Osteocyte (in vitro differentiated cells): ENCODE data around the gene IMMT. TPM values are rescaled to one million over a fixed set of nuclear protein-coding genes. Genes with fewer than 3 reads are reported as not detected.
A peak's percentile ranks its signal among the peaks of the same experiment; 100 is the strongest.

Experiments
- DNase-seq: peaks from one replicate; pipeline ENCODE4 v3.0.0; 2021; ENCODE audit warnings: mixed read lengths; ENCODE audit not compliant: unreplicated experiment; ENCODE audit errors: extremely low spot score
- H3K27ac Mint-ChIP-seq: one replicate; pipeline ENCODE4 v1.8.0; 2021; ENCODE audit warnings: mild to moderate bottlenecking, mixed read lengths; ENCODE audit not compliant: unreplicated experiment
- H3K27me3 Mint-ChIP-seq: one replicate; pipeline ENCODE4 v1.8.0; 2021; ENCODE audit warnings: mixed read lengths; ENCODE audit not compliant: unreplicated experiment
- H3K36me3 Mint-ChIP-seq: one replicate; pipeline ENCODE4 v1.8.0; 2021; ENCODE audit warnings: mixed read lengths; ENCODE audit not compliant: unreplicated experiment
- H3K4me1 Mint-ChIP-seq: one replicate; pipeline ENCODE4 v1.8.0; 2021; ENCODE audit warnings: mixed read lengths; ENCODE audit not compliant: unreplicated experiment
- H3K4me3 Mint-ChIP-seq: one replicate; pipeline ENCODE4 v1.8.0; 2021; ENCODE audit warnings: mild to moderate bottlenecking, moderate library complexity, mixed read lengths; ENCODE audit not compliant: unreplicated experiment
- H3K9me3 Mint-ChIP-seq: one replicate; pipeline ENCODE4 v1.8.0; 2021; ENCODE audit warnings: mixed read lengths; ENCODE audit not compliant: unreplicated experiment
- CTCF ChIP-seq: fragments of 200-600 bp; sonication (generic); IDR thresholded peaks from 2 replicates; pipeline ENCODE4 v1.5.0; 2021; ENCODE audit warnings: antibody characterized with exemption, mild to moderate bottlenecking, moderate library complexity
- total RNA-seq: library from RNA; stranded (reverse); gene quantifications from 2 replicates; pipeline ENCODE4 v1.2.1, GENCODE V29; 2021

IMMT gene
- total RNA-seq, 1 donor from 2014 or later, result 79.9 TPM

- H3K27ac Mint-ChIP-seq, result no peak overlapping the region
- no peak for TF ChIP-seq CTCF
- H3K36me3 Mint-ChIP-seq, result no peaks in the 10 kb centered on the region
- peak; percentile 60 for DNase-seq
- peaks cover 13% of the 10 kb centered on the region for H3K4me1 Mint-ChIP-seq
- no peaks in the 10 kb centered on the region for H3K27me3 Mint-ChIP-seq
- H3K4me3 Mint-ChIP-seq, result no peak overlapping the region
- no peaks in the 10 kb centered on the region for H3K9me3 Mint-ChIP-seq
Measured at GRCh38 chr2:86223140-86223926, 28.1 kb upstream of the IMMT start.

GRCh38 chr2:86221066-86221684, 25.9 kb upstream of the IMMT start:
- peak; percentile 81 for DNase-seq
- peak; percentile 81 for TF ChIP-seq CTCF
- no peaks in the 10 kb centered on the region for H3K9me3 Mint-ChIP-seq
- H3K4me3 Mint-ChIP-seq, result no peak overlapping the region
- peaks cover 30% of the 10 kb centered on the region for H3K4me1 Mint-ChIP-seq
- no peaks in the 10 kb centered on the region for H3K27me3 Mint-ChIP-seq
- no peaks in the 10 kb centered on the region for H3K36me3 Mint-ChIP-seq
- no peak overlapping the region for H3K27ac Mint-ChIP-seq

GRCh38 chr2:86219896-86220295, 24.6 kb upstream of the IMMT start:
- Mint-ChIP-seq H3K4me3 (no peak overlapping the region), H3K27me3 (no peaks in the 10 kb centered on the region), H3K36me3 (no peaks in the 10 kb centered on the region), H3K27ac (no peak overlapping the region), H3K9me3 (no peaks in the 10 kb centered on the region), H3K4me1 (peaks cover 30% of the 10 kb centered on the region)
- TF ChIP-seq CTCF, result no peak
- peak; percentile 53 for DNase-seq

- TF ChIP-seq CTCF, result no peak
- H3K4me3 Mint-ChIP-seq, result no peak overlapping the region
- DNase-seq, result peak; percentile 68
- no peaks in the 10 kb centered on the region for H3K27me3 Mint-ChIP-seq
- peaks cover 23% of the 10 kb centered on the region for H3K4me1 Mint-ChIP-seq
- peaks cover 11% of the 10 kb centered on the region for H3K36me3 Mint-ChIP-seq
- H3K9me3 Mint-ChIP-seq, result no peaks in the 10 kb centered on the region
- H3K27ac Mint-ChIP-seq, result no peak overlapping the region
Measured at GRCh38 chr2:86218124-86218523, 22.9 kb upstream of the IMMT start.
